GM23338 (cell line): ENCODE measurements around the gene DYNC2H1. TPM values are rescaled to one million over a fixed set of nuclear protein-coding genes. Genes with fewer than 3 reads are reported as not detected.

Source experiments
- ATAC-seq: fragments of 200-7000 bp; cut with Tn5 transposase; 3 replicates; pipeline ENCODE4 v1.9.1; 2020
- DNase-seq: peaks from one replicate; pipeline ENCODE4 v3.0.0-alpha.2; 2015; ENCODE audit warnings: low spot score
- H2AFZ ChIP-seq: fragments of 200-600 bp; sonication (generic); 2 replicates; pipeline ENCODE4 v1.8.0; 2016; ENCODE audit warnings: antibody characterized with exemption, mild to moderate bottlenecking, moderate library complexity
- H3F3A ChIP-seq: fragments of 200-600 bp; sonication (generic); replicated peaks from 2 replicates; pipeline ENCODE4 v1.8.0; 2017; ENCODE audit warnings: antibody characterized with exemption, mixed run types, low read depth
- H3K27ac ChIP-seq: fragments of 200-600 bp; sonication (generic); 2 replicates; pipeline ENCODE4 v1.6.1; 2016; ENCODE audit warnings: low read depth
- H3K27me3 ChIP-seq: fragments of 200-600 bp; sonication (generic); 2 replicates; pipeline ENCODE4 v1.8.0; 2016; ENCODE audit warnings: mild to moderate bottlenecking, mixed run types, moderate library complexity; ENCODE audit not compliant: insufficient read depth
- H3K36me3 ChIP-seq: fragments of 200-600 bp; sonication (generic); 2 replicates; pipeline ENCODE4 v1.8.0; 2016; ENCODE audit warnings: mild to moderate bottlenecking; ENCODE audit not compliant: insufficient read depth
- H3K4me1 ChIP-seq: fragments of 200-600 bp; sonication (generic); 2 replicates; pipeline ENCODE4 v1.8.0; 2016; ENCODE audit warnings: mild to moderate bottlenecking, moderate library complexity; ENCODE audit not compliant: insufficient read depth
- H3K4me2 ChIP-seq: fragments of 200-600 bp; sonication (generic); 2 replicates; pipeline ENCODE4 v1.7.1; 2017; ENCODE audit warnings: mixed run types
- H3K4me3 ChIP-seq: fragments of 200-600 bp; sonication (generic); 2 replicates; pipeline ENCODE4 v1.6.1; 2016; ENCODE audit warnings: mixed run types
- H3K79me2 ChIP-seq: fragments of 200-600 bp; sonication (generic); replicated peaks from 2 replicates; pipeline ENCODE4 v1.8.0; 2017; ENCODE audit warnings: mild to moderate bottlenecking; ENCODE audit not compliant: insufficient read depth
- H3K9me2 ChIP-seq: fragments of 200-600 bp; sonication (generic); 2 replicates; pipeline ENCODE4 v1.8.0; 2017; ENCODE audit not compliant: insufficient read depth
- H4K20me1 ChIP-seq: fragments of 200-600 bp; sonication (generic); replicated peaks from 2 replicates; pipeline ENCODE4 v1.8.0; 2017; ENCODE audit warnings: mild to moderate bottlenecking; ENCODE audit not compliant: insufficient read depth
- H3K27ac Mint-ChIP-seq: 2 replicates; pipeline ENCODE4 v1.8.0; 2020; ENCODE audit warnings: inconsistent platforms, mild to moderate bottlenecking, moderate library complexity, mixed read lengths
- H3K27me3 Mint-ChIP-seq: 3 replicates; pipeline ENCODE4 v1.8.0; 2022; ENCODE audit warnings: low read depth, mild to moderate bottlenecking, moderate library complexity, mixed read lengths, inconsistent platforms; ENCODE audit not compliant: insufficient read depth, poor library complexity
- H3K36me3 Mint-ChIP-seq: 3 replicates; pipeline ENCODE4 v1.8.0; 2021; ENCODE audit warnings: low read depth, mild to moderate bottlenecking, inconsistent platforms, moderate library complexity, mixed read lengths
- H3K4me1 Mint-ChIP-seq: 3 replicates; pipeline ENCODE4 v1.8.0; 2020; ENCODE audit warnings: mild to moderate bottlenecking, inconsistent platforms, mixed read lengths
- H3K4me3 Mint-ChIP-seq: 3 replicates; pipeline ENCODE4 v1.8.0; 2021; ENCODE audit warnings: moderate library complexity, mild to moderate bottlenecking, inconsistent platforms, mixed read lengths
- H3K9me3 Mint-ChIP-seq: 3 replicates; pipeline ENCODE4 v1.8.0; 2020; ENCODE audit warnings: moderate library complexity, mild to moderate bottlenecking, inconsistent platforms, mixed read lengths
- CREB1 ChIP-seq: fragments of 250-450 bp; sonication (Bioruptor Pico); IDR thresholded peaks from 2 replicates; pipeline ENCODE4 v1.5.0; 2020; ENCODE audit warnings: low read depth, mild to moderate bottlenecking, moderate library complexity
- CTCF ChIP-seq, 2 experiments: fragments of 200-600 bp in 1 of 2; sonication (generic) in 1 of 2; conservative IDR thresholded peaks; 2 replicates each; pipeline versions ENCODE4 v1.5.1 to v1.6.1; 2016 to 2017; ENCODE audit warnings: antibody characterized with exemption in 2 of 2, low read depth in 2 of 2, mild to moderate bottlenecking in 2 of 2, moderate library complexity in 1 of 2
- EZH2 ChIP-seq: fragments of 200-600 bp; sonication (generic); IDR thresholded peaks from one replicate; pipeline ENCODE4 v1.8.0; 2017; ENCODE audit warnings: antibody characterized with exemption, mild to moderate bottlenecking, low read depth; ENCODE audit not compliant: unreplicated experiment
- EZH2phosphoT487 ChIP-seq: fragments of 200-600 bp; sonication (generic); IDR thresholded peaks from one replicate; pipeline ENCODE4 v1.8.1; 2018; ENCODE audit warnings: antibody characterized with exemption; ENCODE audit not compliant: unreplicated experiment
- JUNB ChIP-seq: IDR thresholded peaks from one replicate; pipeline ENCODE4 v1.6.1; 2016; ENCODE audit warnings: antibody characterized with exemption; ENCODE audit not compliant: unreplicated experiment
- NANOG ChIP-seq: IDR thresholded peaks from 2 replicates; pipeline ENCODE4 v1.6.1; 2016; ENCODE audit warnings: antibody characterized with exemption, borderline replicate concordance
- POLR2AphosphoS5 ChIP-seq: IDR thresholded peaks from 2 replicates; pipeline ENCODE4 v1.6.1; 2016; ENCODE audit warnings: antibody characterized with exemption, low read depth
- REST ChIP-seq: IDR thresholded peaks from one replicate; pipeline ENCODE4 v1.6.1; 2018; ENCODE audit warnings: antibody characterized with exemption; ENCODE audit not compliant: unreplicated experiment
- STAT1 ChIP-seq: IDR thresholded peaks from one replicate; pipeline ENCODE4 v1.6.1; 2016; ENCODE audit warnings: antibody characterized with exemption; ENCODE audit not compliant: unreplicated experiment
- ZNF114 ChIP-seq: fragments of 250-450 bp; sonication (Bioruptor Pico); IDR thresholded peaks from 2 replicates; pipeline ENCODE4 v1.5.0; 2020; ENCODE audit warnings: mild to moderate bottlenecking, moderate library complexity
- ZNF331 ChIP-seq: fragments of 250-450 bp; sonication (Bioruptor Pico); IDR thresholded peaks from 2 replicates; pipeline ENCODE4 v1.5.0; 2020; ENCODE audit warnings: low read depth, mild to moderate bottlenecking, moderate library complexity
- ZNF462 ChIP-seq: fragments of 250-450 bp; sonication (Bioruptor Pico); IDR thresholded peaks from 2 replicates; pipeline ENCODE4 v1.5.0; 2020; ENCODE audit warnings: mild to moderate bottlenecking, moderate library complexity
- polyA plus RNA-seq: library from polyadenylated mRNA; unstranded; fragments of >200 nt; fragmentation: Nextera tagmentation; extraction: Ambion mirVana; gene quantifications from 2 replicates; pipeline ENCODE4 v1.2.1, GENCODE V29; 2016
- total RNA-seq: library from RNA; depleted of rRNA; stranded (reverse); fragments of >200 nt; shearing (Covaris generic); gene quantifications from 2 replicates; pipeline ENCODE4 v1.2.3, GENCODE V29; 2014
- TF ChIP-seq, protein P1 (sequence below): IDR thresholded peaks from 2 replicates; pipeline ENCODE4 v1.6.1; 2016; ENCODE audit warnings: antibody characterized with exemption

Gene DYNC2H1
- total and polyA plus RNA-seq, 2 experiments from 2014 or later: 19.3 to 22.5 TPM

DNA sequence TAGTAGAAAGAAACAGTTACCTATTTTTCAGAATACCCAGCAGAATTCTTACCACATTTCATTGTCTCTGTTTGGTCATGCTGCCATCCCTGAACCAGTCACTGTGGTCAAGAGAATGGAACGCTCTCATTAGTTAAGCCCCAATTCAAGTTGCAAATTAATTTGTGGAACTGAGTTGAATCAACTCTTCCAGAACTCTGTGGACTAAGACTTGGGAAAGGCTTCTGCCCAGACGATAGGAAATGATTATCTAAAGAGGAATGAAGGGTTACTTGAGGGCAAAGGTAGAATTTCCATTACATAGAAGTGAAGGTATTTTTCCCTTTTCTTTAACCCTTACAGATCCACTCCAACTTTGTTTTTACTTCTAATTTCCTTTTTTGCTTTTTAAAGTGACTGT lies 286.4 kb downstream of the DYNC2H1 start (continued):
- TF ChIP-seq POLR2AphosphoS5 (no peak), CREB1 (CRISPR knock-in tag) (no peak), EZH2phosphoT487 (no peak)

DNA sequence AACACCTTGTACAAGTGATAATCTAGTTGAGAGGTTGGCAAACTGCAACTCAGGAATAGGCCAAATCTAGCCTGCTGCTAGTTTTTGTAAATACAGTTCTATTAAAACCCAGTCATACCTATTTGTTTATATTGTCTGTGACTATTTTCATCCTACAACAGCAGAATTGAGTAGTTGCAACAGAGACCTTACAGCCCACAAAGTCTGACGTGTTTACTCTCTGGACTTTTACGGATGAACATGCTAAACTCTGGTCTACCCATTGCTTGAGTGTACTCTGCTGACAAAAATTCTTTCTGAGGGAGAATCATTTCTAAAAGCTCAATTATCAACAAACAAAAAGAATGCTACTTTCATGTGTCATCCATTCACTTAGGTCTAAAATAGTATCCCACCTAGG lies 287.0 kb downstream of the DYNC2H1 start:
- Histone ChIP-seq H3K36me3 (no peaks in the 10 kb centered on the region), H3K4me2 (no peak overlapping the region), H3K9me2 (no peaks in the 10 kb centered on the region), H3K4me1 (no peaks in the 10 kb centered on the region), H2AFZ (no peak overlapping the region), H4K20me1 (no peaks in the 10 kb centered on the region), H3K27ac (no peak overlapping the region), H3K27me3 (no peaks in the 10 kb centered on the region), H3F3A (no peaks in the 10 kb centered on the region), H3K79me2 (no peaks in the 10 kb centered on the region), H3K4me3 (no peak overlapping the region)
- ATAC-seq (no peak), DNase-seq (no peak)
- Mint-ChIP-seq H3K27ac (no peak overlapping the region), H3K9me3 (peaks cover 19% of the 10 kb centered on the region), H3K36me3 (peaks cover 28% of the 10 kb centered on the region), H3K27me3 (peaks cover 2% of the 10 kb centered on the region), H3K4me1 (peaks cover 7% of the 10 kb centered on the region; the same call in 1 of the 3 replicates), H3K4me3 (no peak overlapping the region)
- TF ChIP-seq STAT1 (no peak), EZH2 (no peak), ZNF462 (CRISPR knock-in tag) (no peak), ZNF331 (CRISPR knock-in tag) (no peak), NANOG (no peak), POLR2AphosphoS5 (no peak), ZNF114 (CRISPR knock-in tag) (no peak), CREB1 (CRISPR knock-in tag) (no peak), REST (no peak), JUNB (no peak), EZH2phosphoT487 (no peak), CTCF (conservative IDR thresholded peaks at IDR 0.05; ENCODE audit: low read depth in 2 of 2) (no peak)
- TF ChIP-seq, protein P1, sequence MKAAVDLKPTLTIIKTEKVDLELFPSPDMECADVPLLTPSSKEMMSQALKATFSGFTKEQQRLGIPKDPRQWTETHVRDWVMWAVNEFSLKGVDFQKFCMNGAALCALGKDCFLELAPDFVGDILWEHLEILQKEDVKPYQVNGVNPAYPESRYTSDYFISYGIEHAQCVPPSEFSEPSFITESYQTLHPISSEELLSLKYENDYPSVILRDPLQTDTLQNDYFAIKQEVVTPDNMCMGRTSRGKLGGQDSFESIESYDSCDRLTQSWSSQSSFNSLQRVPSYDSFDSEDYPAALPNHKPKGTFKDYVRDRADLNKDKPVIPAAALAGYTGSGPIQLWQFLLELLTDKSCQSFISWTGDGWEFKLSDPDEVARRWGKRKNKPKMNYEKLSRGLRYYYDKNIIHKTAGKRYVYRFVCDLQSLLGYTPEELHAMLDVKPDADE: no peak
